ENCODE data around the gene CNTN4. TPM values are rescaled to one million over a fixed set of nuclear protein-coding genes. Genes with fewer than 3 reads are reported as not detected.

The CNTN4 gene
- total RNA-seq, 1 experiment from 2014 or later, result 1.6 TPM

- Mint-ChIP-seq H3K27ac (no peak overlapping the region), H3K27me3 (ENCODE audit: low read depth) (no peaks in the 10 kb centered on the region), H3K4me3 (no peak overlapping the region), H3K9me3 (no peaks in the 10 kb centered on the region), H3K36me3 (ENCODE audit: insufficient read depth in 1 of 3, low read depth in 3 of 3) (no peaks in the 10 kb centered on the region), H3K4me1 (no peaks in the 10 kb centered on the region)
- H3K79me1 ChIP-seq (ENCODE audit: insufficient read depth, low read depth, low read length, poor library complexity, severe bottlenecking), result no peaks in the 10 kb centered on the region
- H3K9ac ChIP-seq (ENCODE audit: extremely low read depth, insufficient read length, low read length), result no peak overlapping the region
- H4K20me1 ChIP-seq (ENCODE audit: control insufficient read depth, insufficient read depth, insufficient read length), result no peaks in the 10 kb centered on the region
- H3T11ph ChIP-seq (ENCODE audit: low read length), result no peak overlapping the region
- H3K56ac ChIP-seq (ENCODE audit: insufficient read length, low read depth, low read length), result no peak overlapping the region
- H4K5ac ChIP-seq (ENCODE audit: insufficient read length, low read depth, low read length), result no peak overlapping the region
- H3K4me2 ChIP-seq (ENCODE audit: insufficient read depth, insufficient read length, low read length), result no peak overlapping the region
- no peak overlapping the region for H3K18ac ChIP-seq (ENCODE audit: insufficient read length, low read depth, low read length)
- no peak overlapping the region for H4K91ac ChIP-seq (ENCODE audit: insufficient read length, low read depth, low read length)
- H2BK12ac ChIP-seq (ENCODE audit: insufficient read length, low read depth, low read length), result no peak overlapping the region
- no peak overlapping the region for H3K4ac ChIP-seq (ENCODE audit: low read depth, low read length)
- no peaks in the 10 kb centered on the region for H3K4me1 ChIP-seq (ENCODE audit: insufficient read depth, low read length)
- no peak overlapping the region for H2BK15ac ChIP-seq (ENCODE audit: low read depth, low read length)
- H2AK5ac ChIP-seq (ENCODE audit: insufficient read length, low read length), result no peak overlapping the region
- H2BK120ac ChIP-seq (ENCODE audit: low read depth, low read length, poor library complexity, severe bottlenecking), result no peak overlapping the region
- no peak for TF ChIP-seq CTCF (conservative IDR thresholded peaks at IDR 0.05)
- no peaks in the 10 kb centered on the region for H3K9me3 ChIP-seq (ENCODE audit: control insufficient read depth, low read depth, low read length)
- no peak overlapping the region for H2BK20ac ChIP-seq (ENCODE audit: low read depth, low read length, poor library complexity, severe bottlenecking)
- H3K27ac ChIP-seq (ENCODE audit: insufficient read length, low read depth, low read length), result no peak overlapping the region
- DNase-seq, result no peak
- no peak overlapping the region for H4K8ac ChIP-seq (replicated peaks; ENCODE audit: insufficient read length, low read depth, low read length)
- no peak overlapping the region for H3K14ac ChIP-seq (ENCODE audit: insufficient read depth, low read length)
- H3K79me2 ChIP-seq (ENCODE audit: insufficient read depth, low read length), result no peaks in the 10 kb centered on the region
- no peak overlapping the region for H3K23ac ChIP-seq (ENCODE audit: insufficient read length, low read depth, low read length)
- H3K23me2 ChIP-seq (ENCODE audit: insufficient read length, low read depth, low read length, poor library complexity, severe bottlenecking), result no peaks in the 10 kb centered on the region
- no CpG with 5 or more reads among the region's 3 CpGs for WGBS (ENCODE audit: extremely low coverage, insufficient read length, low lambda C conversion rate)
- H3K27me3 ChIP-seq (ENCODE audit: insufficient read depth, low read length), result no peaks in the 10 kb centered on the region
- no peak overlapping the region for H2AFZ ChIP-seq (ENCODE audit: low read length)
- no peak overlapping the region for H2BK5ac ChIP-seq (ENCODE audit: insufficient read length, low read length)
Measured at GRCh38 chr3:2883283-2883682, 784.6 kb downstream of the CNTN4 start.

Data from H9 (cell line).